HG03139 (cell line): ENCODE measurements around the gene RAB3GAP1.

ENCODE experiments used
- ATAC-seq: cut with Tn5 transposase; IDR thresholded peaks from one replicate; pipeline ENCODE4 v1.9.1; 2021; ENCODE audit not compliant: unreplicated experiment

Gene RAB3GAP1

GRCh38 chr2:135162377-135162776 lies 110.3 kb downstream of the RAB3GAP1 start:
- ATAC-seq: no peak

- no peak for ATAC-seq
Measured at GRCh38 chr2:135162786-135163185, 110.7 kb downstream of the RAB3GAP1 start.

- no peak for ATAC-seq
Measured at GRCh38 chr2:135163306-135163705, 111.2 kb downstream of the RAB3GAP1 start.

GRCh38 chr2:135163901-135164300 lies 111.8 kb downstream of the RAB3GAP1 start:
- ATAC-seq: no peak

GRCh38 chr2:135164431-135164830 lies 112.3 kb downstream of the RAB3GAP1 start:
- no peak for ATAC-seq

GRCh38 chr2:135167273-135167672 lies 115.2 kb downstream of the RAB3GAP1 start:
- no peak for ATAC-seq

- ATAC-seq: no peak
Measured at GRCh38 chr2:135168204-135168856, 116.2 kb downstream of the RAB3GAP1 start.

GRCh38 chr2:135169900-135170753 lies 118.0 kb downstream of the RAB3GAP1 start:
- no peak for ATAC-seq

GRCh38 chr2:135174049-135174809 lies 122.1 kb downstream of the RAB3GAP1 start:
- ATAC-seq: no peak

- no peak for ATAC-seq
Measured at GRCh38 chr2:135174810-135175093, 122.7 kb downstream of the RAB3GAP1 start.

- ATAC-seq: no peak
Measured at GRCh38 chr2:135175177-135175576, 123.1 kb downstream of the RAB3GAP1 start.

- no peak for ATAC-seq
Measured at GRCh38 chr2:135179689-135180088, 127.6 kb downstream of the RAB3GAP1 start.

GRCh38 chr2:135182190-135182589 lies 130.1 kb downstream of the RAB3GAP1 start:
- no peak for ATAC-seq

GRCh38 chr2:135182601-135183000 lies 130.5 kb downstream of the RAB3GAP1 start:
- ATAC-seq: no peak

GRCh38 chr2:135183822-135184221 lies 131.7 kb downstream of the RAB3GAP1 start:
- ATAC-seq: no peak

- no peak for ATAC-seq
Measured at GRCh38 chr2:135186054-135186453, 134.0 kb downstream of the RAB3GAP1 start.

- ATAC-seq: no peak
Measured at GRCh38 chr2:135187270-135187669, 135.2 kb downstream of the RAB3GAP1 start.

GRCh38 chr2:135189148-135189547 lies 137.1 kb downstream of the RAB3GAP1 start:
- ATAC-seq: no peak

- no peak for ATAC-seq
Measured at GRCh38 chr2:135190799-135191198, 138.7 kb downstream of the RAB3GAP1 start.

GRCh38 chr2:135198481-135198880 lies 146.4 kb downstream of the RAB3GAP1 start:
- no peak for ATAC-seq

GRCh38 chr2:135202751-135203150 lies 150.7 kb downstream of the RAB3GAP1 start:
- no peak for ATAC-seq

GRCh38 chr2:135203944-135204343 lies 151.9 kb downstream of the RAB3GAP1 start:
- ATAC-seq: no peak
